ENCODE measurements around the gene CCND2. TPM values are rescaled to one million over a fixed set of nuclear protein-coding genes. Genes with fewer than 3 reads are reported as not detected.

The CCND2 gene
- total RNA-seq, 5 donors from 2014 or later (not counting 1 experiment from before 2014, with no cell fraction given) = 148 to 218 (median 172) TPM

- Histone ChIP-seq H3K9me3 (no peaks in the 10 kb centered on the region), H3K4me3 (ENCODE audit: control insufficient read depth in 1 of 2, extremely low read depth in 1 of 2, low read length in 1 of 2) (peak overlapping the region in 1 of 2 donors; percentile 96), H3K27ac (ENCODE audit: low read length) (no peak overlapping the region), H3K4me1 (ENCODE audit: control insufficient read depth in 1 of 2, extremely low read depth in 1 of 2, insufficient read depth in 2 of 2, low read length in 2 of 2) (peaks cover 26 to 81% of the 10 kb centered on the region in 2 experiments), H3K36me3 (ENCODE audit: control insufficient read depth in 2 of 2, extremely low read depth in 1 of 2, insufficient read depth in 1 of 2, low read length in 1 of 2) (peaks cover 14 to 54% of the 10 kb centered on the region in 2 donors), H3K27me3 (replicated peaks in 1 of 2; ENCODE audit: control insufficient read depth in 2 of 2, extremely low read depth in 1 of 2, insufficient read depth in 2 of 2, low read length in 1 of 2) (no peaks in the 10 kb centered on the region)
- peak overlapping the region; percentile 92 to 98 (median 96) for H3K4me3 Mint-ChIP-seq
- ChIA-PET CTCF (interaction anchor here (0.6 to 4.9 kb wide), 84 partner anchors 8 to 1148 kb away, joined by 3 to 136 read pairs (median 5); partner anchors contain the start of genes AKAP3 (in 1 of the 2), NDUFA9 (in 1 of the 2) and PARP11 (in 1 of the 2)), POLR2A (interaction anchor here (0.6 to 1.0 kb wide), 10 partner anchors 16 to 500 kb away, joined by 3 to 6 read pairs (median 3); no protein-coding TSS in a partner anchor)
- H3K9me3 Mint-ChIP-seq = no peaks in the 10 kb centered on the region
- peaks cover 61 to 67% (median 67%) of the 10 kb centered on the region in 3 donors for H3K4me1 Mint-ChIP-seq
- peak overlapping the region; percentile 90 to 97 for H3K27ac Mint-ChIP-seq
- H3K27me3 Mint-ChIP-seq = no peaks in the 10 kb centered on the region
- peak; percentile 21 to 38 (median 31) for ATAC-seq (replicated peaks in 1 of 4)
- peak; percentile 67 to 95 (median 83) for DNase-seq
- H3K36me3 Mint-ChIP-seq = peaks cover 44% of the 10 kb centered on the region
- 6% methylated on average over 6 of the region's 10 CpGs for WGBS (ENCODE audit: insufficient coverage)
Observed at GRCh38 chr12:4276524-4277204, 3.1 kb downstream of the CCND2 start.

DNA sequence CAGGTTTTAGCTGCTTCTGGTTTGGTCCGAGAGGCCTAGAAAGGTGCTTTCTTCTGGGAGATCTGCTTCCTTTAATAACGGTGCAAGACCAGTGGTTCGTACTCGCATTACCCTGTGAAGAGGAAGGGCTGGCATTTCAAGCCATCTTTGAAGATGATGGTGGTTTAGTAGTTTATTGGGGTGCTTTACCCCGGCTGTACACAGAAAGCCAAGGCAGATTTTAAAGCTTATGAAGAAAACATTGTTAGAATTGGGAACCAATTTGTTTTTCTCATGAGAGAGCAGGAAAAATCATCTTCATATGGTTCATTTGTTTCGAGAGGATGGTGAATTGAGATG lies 3.6 kb downstream of the CCND2 start:
- H3K4me1 ChIP-seq (ENCODE audit: control insufficient read depth in 1 of 2, extremely low read depth in 1 of 2, insufficient read depth in 2 of 2, low read length in 2 of 2) = peaks cover 26 to 83% of the 10 kb centered on the region in 2 experiments
- H3K36me3 Mint-ChIP-seq = peaks cover 48% of the 10 kb centered on the region

DNA sequence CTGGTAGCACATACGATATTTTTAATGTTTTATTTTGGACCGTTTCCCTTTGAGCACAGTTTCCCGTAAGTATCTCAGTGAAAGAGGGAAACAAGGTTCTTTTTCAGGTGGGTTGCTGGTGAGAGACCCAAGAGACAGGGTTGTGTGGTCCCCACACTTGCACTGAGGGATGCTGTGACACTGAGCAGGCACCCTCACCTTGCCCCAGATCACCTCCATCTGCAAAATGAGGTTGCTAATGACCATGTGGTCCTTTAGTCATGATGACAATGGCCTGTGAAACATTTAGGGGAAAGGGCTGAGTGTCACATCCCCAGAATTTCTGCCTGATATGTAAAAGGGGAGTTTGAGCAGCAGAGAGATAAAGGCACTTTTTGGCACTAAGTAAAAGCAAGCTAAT lies 4.3 kb downstream of the CCND2 start:
- H3K4me1 Mint-ChIP-seq = peaks cover 70 to 76% (median 70%) of the 10 kb centered on the region in 3 donors
- POLR2A ChIA-PET = interaction anchor here (0.6 to 1.6 kb wide), 5 partner anchors 8 to 235 kb away, joined by 3 to 4 read pairs (median 3); no protein-coding TSS in a partner anchor
- H3K36me3 ChIP-seq (ENCODE audit: control insufficient read depth in 2 of 2, extremely low read depth in 1 of 2, insufficient read depth in 1 of 2, low read length in 1 of 2) = peaks cover 22 to 66% of the 10 kb centered on the region in 2 donors
- ATAC-seq (replicated peaks in 1 of 4) = no peak
- no peak overlapping the region for H3K27ac ChIP-seq (ENCODE audit: low read length)
- H3K36me3 Mint-ChIP-seq = peaks cover 54% of the 10 kb centered on the region
- H3K4me3 ChIP-seq (ENCODE audit: control insufficient read depth in 1 of 2, extremely low read depth in 1 of 2, low read length in 1 of 2) = no peak overlapping the region
- H3K9me3 Mint-ChIP-seq = no peaks in the 10 kb centered on the region
- peak overlapping the region; percentile 69 to 71 for H3K27ac Mint-ChIP-seq
- CTCF ChIA-PET = interaction anchor here (0.6 to 4.9 kb wide), 38 partner anchors 10 to 978 kb away, joined by 3 to 136 read pairs (median 6); no protein-coding TSS in a partner anchor
- H3K27me3 ChIP-seq (replicated peaks in 1 of 2; ENCODE audit: control insufficient read depth in 2 of 2, extremely low read depth in 1 of 2, insufficient read depth in 2 of 2, low read length in 1 of 2) = no peaks in the 10 kb centered on the region
- no peak overlapping the region for H3K4me3 Mint-ChIP-seq
- no peak for DNase-seq
- 70% methylated on average over 2 of the region's 3 CpGs for WGBS (ENCODE audit: insufficient coverage)
- peaks cover 26 to 83% of the 10 kb centered on the region in 2 experiments for H3K4me1 ChIP-seq (ENCODE audit: control insufficient read depth in 1 of 2, extremely low read depth in 1 of 2, insufficient read depth in 2 of 2, low read length in 2 of 2)
- no peaks in the 10 kb centered on the region for H3K27me3 Mint-ChIP-seq
- no peaks in the 10 kb centered on the region for H3K9me3 ChIP-seq

More for the DNA sequence above, 3.6 kb downstream of the CCND2 start:
- DNase-seq (no peak), ATAC-seq (replicated peaks in 1 of 4) (no peak)
- Histone ChIP-seq H3K27me3 (replicated peaks in 1 of 2; ENCODE audit: control insufficient read depth in 2 of 2, extremely low read depth in 1 of 2, insufficient read depth in 2 of 2, low read length in 1 of 2) (no peaks in the 10 kb centered on the region), H3K36me3 (ENCODE audit: control insufficient read depth in 2 of 2, extremely low read depth in 1 of 2, insufficient read depth in 1 of 2, low read length in 1 of 2) (peaks cover 17 to 59% of the 10 kb centered on the region in 2 donors), H3K9me3 (no peaks in the 10 kb centered on the region), H3K4me3 (ENCODE audit: control insufficient read depth in 1 of 2, extremely low read depth in 1 of 2, low read length in 1 of 2) (no peak overlapping the region), H3K27ac (ENCODE audit: low read length) (peak overlapping the region; percentile 26)
- no peaks in the 10 kb centered on the region for H3K27me3 Mint-ChIP-seq
- H3K9me3 Mint-ChIP-seq = no peaks in the 10 kb centered on the region
- CTCF ChIA-PET = interaction anchor here (0.6 to 4.9 kb wide), 79 partner anchors 8 to 977 kb away, joined by 3 to 136 read pairs (median 5); partner anchors contain the start of genes AKAP3 (in 1 of the 2), NDUFA9 (in 1 of the 2) and PARP11 (in 1 of the 2)
- H3K4me3 Mint-ChIP-seq = peak overlapping the region; percentile 92 to 98 (median 96)
- POLR2A ChIA-PET = interaction anchor here (0.6 to 1.6 kb wide), 9 partner anchors 15 to 500 kb away, joined by 3 to 6 read pairs (median 3); no protein-coding TSS in a partner anchor
- peak overlapping the region; percentile 90 to 97 for H3K27ac Mint-ChIP-seq
- peaks cover 65 to 71% (median 69%) of the 10 kb centered on the region in 3 donors for H3K4me1 Mint-ChIP-seq
- 7% methylated on average over 2 of the region's 6 CpGs for WGBS (ENCODE audit: insufficient coverage)

DNA sequence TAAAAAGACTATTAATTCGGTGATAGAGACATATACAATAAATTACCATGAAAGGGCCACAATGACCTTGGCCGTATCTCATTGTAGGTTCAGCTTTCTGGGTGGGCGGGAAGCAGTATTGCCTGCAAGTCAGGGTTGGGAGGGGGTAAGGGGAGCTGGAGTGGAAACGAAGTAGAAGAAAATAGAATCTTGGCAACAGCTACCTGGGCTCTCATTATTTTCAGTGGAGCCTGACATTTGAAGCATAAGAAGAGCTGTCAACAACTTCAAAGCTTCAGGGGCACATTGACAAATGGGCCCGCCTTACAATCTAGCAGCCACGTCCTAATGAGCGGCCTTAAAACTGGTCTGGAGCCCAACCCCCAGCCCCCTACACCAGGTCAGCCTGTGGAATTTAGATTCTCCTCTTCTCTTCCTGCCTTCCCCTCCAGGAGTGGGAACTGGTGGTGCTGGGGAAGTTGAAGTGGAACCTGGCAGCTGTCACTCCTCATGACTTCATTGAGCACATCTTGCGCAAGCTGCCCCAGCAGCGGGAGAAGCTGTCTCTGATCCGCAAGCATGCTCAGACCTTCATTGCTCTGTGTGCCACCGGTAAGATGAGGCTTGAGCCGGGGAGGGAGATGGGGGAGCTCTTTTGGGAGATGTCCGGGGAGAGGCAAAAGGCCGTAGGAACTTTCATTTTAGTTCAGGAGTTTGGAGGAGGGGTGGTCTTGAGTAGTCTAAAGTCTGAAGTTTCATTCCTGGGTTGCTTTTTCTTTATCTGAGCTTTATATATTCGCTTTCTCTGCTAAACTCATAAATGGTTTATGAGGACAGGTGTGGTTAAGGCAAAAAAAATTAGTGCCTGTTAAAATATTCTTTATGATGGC lies 5.0 kb downstream of the CCND2 start:
- Mint-ChIP-seq H3K27ac (peak overlapping the region; percentile 70 to 84), H3K4me3 (peak overlapping the region in 2 of 3 donors; percentile 4 to 37), H3K4me1 (peaks cover 66 to 78% (median 73%) of the 10 kb centered on the region in 3 donors), H3K36me3 (peaks cover 54% of the 10 kb centered on the region), H3K9me3 (no peaks in the 10 kb centered on the region), H3K27me3 (no peaks in the 10 kb centered on the region)
- no peaks in the 10 kb centered on the region for H3K9me3 ChIP-seq
- WGBS (ENCODE audit: insufficient coverage) = 69% methylated on average over 9 of the region's 15 CpGs
- ChIA-PET POLR2A (interaction anchor here (0.5 to 1.6 kb wide), 7 partner anchors 9 to 235 kb away, joined by 3 to 4 read pairs (median 3); no protein-coding TSS in a partner anchor), CTCF (interaction anchor here (0.6 to 4.9 kb wide), 20 partner anchors 11 to 978 kb away, joined by 3 to 136 read pairs (median 6); no protein-coding TSS in a partner anchor)
- H3K27me3 ChIP-seq (replicated peaks in 1 of 2; ENCODE audit: control insufficient read depth in 2 of 2, extremely low read depth in 1 of 2, insufficient read depth in 2 of 2, low read length in 1 of 2) = no peaks in the 10 kb centered on the region
- H3K36me3 ChIP-seq (ENCODE audit: control insufficient read depth in 2 of 2, extremely low read depth in 1 of 2, insufficient read depth in 1 of 2, low read length in 1 of 2) = peaks cover 29 to 73% of the 10 kb centered on the region in 2 donors
- peaks cover 26 to 85% of the 10 kb centered on the region in 2 experiments for H3K4me1 ChIP-seq (ENCODE audit: control insufficient read depth in 1 of 2, extremely low read depth in 1 of 2, insufficient read depth in 2 of 2, low read length in 2 of 2)
- DNase-seq (no peak), ATAC-seq (replicated peaks in 1 of 4) (no peak)
- H3K4me3 ChIP-seq (ENCODE audit: control insufficient read depth in 1 of 2, extremely low read depth in 1 of 2, low read length in 1 of 2) = no peak overlapping the region
- no peak overlapping the region for H3K27ac ChIP-seq (ENCODE audit: low read length)

DNA sequence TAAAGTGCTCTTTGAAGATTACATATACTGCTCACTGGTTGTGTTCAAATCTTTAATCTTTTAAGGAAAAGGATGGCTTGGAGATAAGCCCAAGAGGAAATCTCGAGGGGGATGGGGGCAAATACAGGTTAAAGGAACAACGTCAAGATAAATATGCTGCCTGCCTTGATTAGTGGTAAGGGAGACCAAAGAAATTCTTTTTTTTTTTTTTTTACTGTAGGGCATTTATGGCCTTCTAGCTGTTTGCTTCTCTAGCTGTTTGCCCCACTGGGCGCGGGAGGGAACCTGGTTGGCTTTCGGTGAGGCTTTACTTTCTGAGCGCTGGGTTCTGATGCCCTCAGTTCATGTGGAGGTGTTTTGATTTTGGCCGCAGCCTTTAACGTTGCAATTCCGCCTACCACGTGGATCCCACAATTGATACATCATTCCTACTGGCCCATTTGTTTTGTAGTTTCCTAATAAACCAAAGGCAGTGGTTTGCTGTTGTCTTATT lies 5.7 kb downstream of the CCND2 start:
- H3K9me3 ChIP-seq = no peaks in the 10 kb centered on the region
- peak overlapping the region in 2 of 3 donors; percentile 4 to 37 for H3K4me3 Mint-ChIP-seq
- peaks cover 31 to 80% of the 10 kb centered on the region in 2 donors for H3K36me3 ChIP-seq (ENCODE audit: control insufficient read depth in 2 of 2, extremely low read depth in 1 of 2, insufficient read depth in 1 of 2, low read length in 1 of 2)
- DNase-seq (no peak), ATAC-seq (replicated peaks in 1 of 4) (no peak)
- POLR2A ChIA-PET = interaction anchor here (0.5 to 1.0 kb wide), 3 partner anchors 15 to 22 kb away, joined by 3 to 4 read pairs (median 3); no protein-coding TSS in a partner anchor
- no peaks in the 10 kb centered on the region for H3K27me3 ChIP-seq (replicated peaks in 1 of 2; ENCODE audit: control insufficient read depth in 2 of 2, extremely low read depth in 1 of 2, insufficient read depth in 2 of 2, low read length in 1 of 2)
- no peak overlapping the region for H3K4me3 ChIP-seq (ENCODE audit: control insufficient read depth in 1 of 2, extremely low read depth in 1 of 2, low read length in 1 of 2)
- H3K36me3 Mint-ChIP-seq = peaks cover 59% of the 10 kb centered on the region
- peaks cover 70 to 84% (median 78%) of the 10 kb centered on the region in 3 donors for H3K4me1 Mint-ChIP-seq
- no peaks in the 10 kb centered on the region for H3K9me3 Mint-ChIP-seq
- no peaks in the 10 kb centered on the region for H3K27me3 Mint-ChIP-seq
- WGBS (ENCODE audit: insufficient coverage) = 93% methylated on average over 3 of the region's 10 CpGs
- H3K27ac ChIP-seq (ENCODE audit: low read length) = peak overlapping the region; percentile 37
- peak overlapping the region; percentile 70 to 84 for H3K27ac Mint-ChIP-seq
- H3K4me1 ChIP-seq (ENCODE audit: control insufficient read depth in 1 of 2, extremely low read depth in 1 of 2, insufficient read depth in 2 of 2, low read length in 2 of 2) = peaks cover 26 to 89% of the 10 kb centered on the region in 2 experiments
- CTCF ChIA-PET = interaction anchor here (0.5 to 4.9 kb wide), 13 partner anchors 10 to 394 kb away, joined by 3 to 136 read pairs (median 6); no protein-coding TSS in a partner anchor

All from T-cell (primary cell).